Measurements from ENCODE around the gene RASA3. TPM values are rescaled to one million over a fixed set of nuclear protein-coding genes. Genes with fewer than 3 reads are reported as not detected.

RASA3 gene
- total and polyA plus RNA-seq, 2 of the 8 experiments (the other 6 are each of a cell fraction or from before 2014, with no cell fraction given), result 7.5 to 21.9 TPM

DNA sequence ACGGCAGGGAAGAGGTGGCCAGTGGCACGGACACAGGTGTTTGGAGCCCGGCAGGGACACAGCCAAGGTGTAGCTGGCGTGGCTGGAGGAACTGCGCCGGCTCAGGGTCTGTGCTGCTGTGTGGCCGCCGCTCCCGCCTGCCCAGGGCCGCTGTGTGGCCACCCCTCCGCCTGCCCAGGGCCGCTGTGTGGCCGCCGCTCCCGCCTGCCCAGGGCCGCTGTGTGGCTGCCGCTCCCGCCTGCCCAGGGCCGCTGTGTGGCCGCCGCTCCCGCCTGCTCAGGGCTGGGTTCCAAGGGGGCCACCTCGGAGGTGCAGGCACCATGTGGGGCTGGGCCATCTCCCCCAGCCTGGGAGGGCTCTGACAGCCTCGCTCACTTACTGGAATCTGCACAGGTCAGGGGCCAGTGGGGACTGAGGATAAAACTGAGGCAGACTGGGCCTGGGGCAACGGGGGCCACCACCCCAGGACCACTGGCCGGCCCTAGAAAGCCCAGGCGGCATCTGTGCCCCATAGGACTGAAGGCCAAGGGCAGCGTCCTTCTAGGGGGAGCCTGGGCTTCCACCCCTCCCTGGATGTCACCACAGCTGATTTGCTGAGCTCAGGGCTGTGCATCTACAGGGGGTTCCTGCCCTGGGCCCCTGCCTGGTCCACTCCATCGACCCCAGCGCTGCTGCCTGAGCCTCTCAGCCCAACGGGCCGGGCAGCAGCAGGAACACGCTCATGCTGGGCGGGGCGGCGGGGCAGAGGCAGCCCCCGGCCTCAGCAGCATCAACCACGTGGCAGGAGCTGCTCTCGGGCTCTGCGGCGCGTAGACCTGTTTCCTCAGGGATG is 180.1 kb downstream of the RASA3 start:
- Histone ChIP-seq H2BK15ac (ENCODE audit: low read length) (no peak overlapping the region), H2BK120ac (replicated peaks; ENCODE audit: low read depth, low read length) (no peak overlapping the region), H4K5ac (ENCODE audit: insufficient read length, low read depth, low read length) (no peak overlapping the region), H4K8ac (ENCODE audit: extremely low read depth, insufficient read depth, low read length) (no peak overlapping the region), H2BK5ac (ENCODE audit: low read depth, low read length) (no peak overlapping the region), H2AK5ac (ENCODE audit: low read depth, low read length) (no peak overlapping the region), H3K4me2 (ENCODE audit: insufficient read depth in 1 of 2, low read depth in 2 of 2, low read length in 2 of 2) (no peak overlapping the region), H3K14ac (ENCODE audit: insufficient read length) (no peak overlapping the region), H4K20me1 (replicated peaks in 1 of 2; ENCODE audit: control insufficient read depth in 1 of 2, insufficient read depth in 2 of 2, low read length in 2 of 2) (no peaks in the 10 kb centered on the region), H3K4me1 (replicated peaks in 1 of 4; ENCODE audit: control insufficient read depth in 3 of 4, insufficient read depth in 4 of 4, low read length in 3 of 4) (peaks cover 0 to 2% (median 0%) of the 10 kb centered on the region in 4 experiments; a peak in 1 of 7 replicates), H3K4ac (replicated peaks; ENCODE audit: insufficient read length, low read depth, low read length) (no peak overlapping the region), H2AFZ (ENCODE audit: low read length) (no peak overlapping the region), H2BK12ac (ENCODE audit: low read depth, low read length) (no peak overlapping the region), H2BK20ac (ENCODE audit: low read length) (no peak overlapping the region), H3K79me2 (ENCODE audit: control insufficient read depth in 1 of 2, insufficient read depth in 2 of 2, low read length in 2 of 2) (no peaks in the 10 kb centered on the region), H3K56ac (replicated peaks; ENCODE audit: insufficient read length, low read depth, low read length) (no peak overlapping the region), H3K9ac (replicated peaks in 1 of 4; ENCODE audit: extremely low read depth in 1 of 4, low read depth in 3 of 4, low read length in 3 of 4) (no peak overlapping the region), H3K23ac (ENCODE audit: insufficient read length) (no peak overlapping the region), H3K36me3 (ENCODE audit: control insufficient read depth in 2 of 4, insufficient read depth in 4 of 4, low read length in 3 of 4) (no peaks in the 10 kb centered on the region), H4K91ac (replicated peaks; ENCODE audit: insufficient read length, low read length) (no peak overlapping the region), H3K27me3 (replicated peaks in 1 of 4; ENCODE audit: control insufficient read depth in 3 of 4, extremely low read depth in 1 of 4, insufficient read depth in 3 of 4, low read length in 3 of 4) (no peaks in the 10 kb centered on the region), H3K9me3 (ENCODE audit: insufficient read depth in 2 of 2, low read depth in 1 of 2, low read length in 1 of 2) (peaks cover 0 to 25% of the 10 kb centered on the region in 2 experiments; a peak in 1 of 4 replicates), H3K23me2 (ENCODE audit: low read depth, low read length) (no peaks in the 10 kb centered on the region), H3K4me3 (ENCODE audit: extremely low read depth in 1 of 4, insufficient read depth in 2 of 4, low read depth in 3 of 4, low read length in 4 of 4) (no peak overlapping the region), H3K18ac (ENCODE audit: extremely low read depth, low read length) (no peak overlapping the region), H3K79me1 (ENCODE audit: low read depth, low read length) (no peaks in the 10 kb centered on the region; the same call in 1 of the 2 replicates), H3K27ac (ENCODE audit: low read depth, low read length) (no peak overlapping the region)
- DNase-seq (ENCODE audit: low read depth in 1 of 2, low spot score in 2 of 2) (no peak), FAIRE-seq (no peak)
- POLR2A ChIA-PET (ENCODE audit: partially characterized antibody), result no interaction called here
- CTCF ChIA-PET (ENCODE audit: partially characterized antibody), result interaction anchor here (0.7 to 1.6 kb wide), 6 partner anchors 30 to 275 kb away, joined by 3 to 6 read pairs (median 3); no protein-coding TSS in a partner anchor
- no peak for TF ChIP-seq CHD2 (IDR thresholded peaks at IDR 0.05; ENCODE audit: low read length)
- TF ChIP-seq RXRA (IDR thresholded peaks at IDR 0.05; ENCODE audit: insufficient read depth, low read depth, low read length), result no peak
- no peak for TF ChIP-seq BCL11A (IDR thresholded peaks at IDR 0.05; ENCODE audit: low read depth in 2 of 2, low read length in 2 of 2)
- TF ChIP-seq EP300 (IDR thresholded peaks at IDR 0.05; ENCODE audit: borderline replicate concordance in 1 of 2, low read depth in 2 of 2, low read length in 2 of 2), result no peak
- no peak for TF ChIP-seq RNF2 (IDR thresholded peaks at IDR 0.05; ENCODE audit: borderline replicate concordance, low read depth, low read length, missing control alignments, poor library complexity, severe bottlenecking)
- TF ChIP-seq POU5F1 (IDR thresholded peaks at IDR 0.05; ENCODE audit: low read depth, low read length), result no peak
- TF ChIP-seq SIN3A (conservative IDR thresholded peaks at IDR 0.05 in 1 of 2, IDR thresholded peaks at IDR 0.05 in 1 of 2; ENCODE audit: low read depth in 1 of 2, low read length in 2 of 2), result no peak
- TF ChIP-seq BACH1 (IDR thresholded peaks at IDR 0.05; ENCODE audit: low read length), result no peak
- TF ChIP-seq RFX5 (IDR thresholded peaks at IDR 0.05; ENCODE audit: borderline replicate concordance, low read depth, low read length), result no peak
- TF ChIP-seq TBP (IDR thresholded peaks at IDR 0.05; ENCODE audit: low read depth, low read length), result no peak
- TF ChIP-seq YY1 (IDR thresholded peaks at IDR 0.05; ENCODE audit: low read depth, low read length), result no peak
- 88% methylated on average over 22 of the region's 42 CpGs; no CpG with 5 or more reads in 1 of the 2 experiments for WGBS, 2 experiments (ENCODE audit: extremely low coverage in 1 of 2, insufficient coverage in 1 of 2, insufficient read length in 1 of 2, insufficient replicate concordance in 2 of 2, low coverage in 1 of 2, low lambda C conversion rate in 2 of 2, missing lambda C conversion rate in 1 of 2)
